H9 (cell line): ENCODE data around the gene NFATC2IP. TPM values are rescaled to one million over a fixed set of nuclear protein-coding genes. Genes with fewer than 3 reads are reported as not detected.

Experiments used
- DNase-seq: peaks from one replicate; pipeline ENCODE4 v3.0.0-alpha.2; 2017
- H2AFZ ChIP-seq: one replicate; pipeline ENCODE4 v1.6.1; 2013; ENCODE audit warnings: mild to moderate bottlenecking, low read length, control low read depth, moderate library complexity
- H2AK5ac ChIP-seq: 2 replicates; pipeline ENCODE4 v1.6.1; 2013; ENCODE audit warnings: low read length, control low read depth, mixed read lengths; ENCODE audit not compliant: insufficient read length
- H2BK120ac ChIP-seq: one replicate; pipeline ENCODE4 v1.6.1; 2013; ENCODE audit warnings: low read depth, mild to moderate bottlenecking, low read length, control low read depth, inconsistent platforms; ENCODE audit not compliant: poor library complexity, severe bottlenecking
- H2BK12ac ChIP-seq: 2 replicates; pipeline ENCODE4 v1.6.1; 2013; ENCODE audit warnings: low read length, control low read depth, mixed read lengths, low read depth; ENCODE audit not compliant: insufficient read length
- H2BK15ac ChIP-seq: 2 replicates; pipeline ENCODE4 v1.6.1; 2013; ENCODE audit warnings: low read depth, low read length, control low read depth
- H2BK20ac ChIP-seq: one replicate; pipeline ENCODE4 v1.6.1; 2013; ENCODE audit warnings: low read depth, mild to moderate bottlenecking, low read length, control low read depth, inconsistent platforms; ENCODE audit not compliant: poor library complexity, severe bottlenecking
- H2BK5ac ChIP-seq: 2 replicates; pipeline ENCODE4 v1.6.1; 2013; ENCODE audit warnings: low read length, control low read depth, mixed read lengths; ENCODE audit not compliant: insufficient read length
- H3K14ac ChIP-seq: 2 replicates; pipeline ENCODE4 v1.6.1; 2013; ENCODE audit warnings: low read length, control low read depth; ENCODE audit not compliant: insufficient read depth
- H3K18ac ChIP-seq: 2 replicates; pipeline ENCODE4 v1.6.1; 2013; ENCODE audit warnings: low read depth, mild to moderate bottlenecking, mixed read lengths, low read length, control low read depth; ENCODE audit not compliant: insufficient read length
- H3K23ac ChIP-seq: 2 replicates; pipeline ENCODE4 v1.6.1; 2013; ENCODE audit warnings: low read length, control low read depth, mixed read lengths, low read depth; ENCODE audit not compliant: insufficient read length
- H3K23me2 ChIP-seq: 2 replicates; pipeline ENCODE4 v1.6.1; 2013; ENCODE audit warnings: low read depth, mild to moderate bottlenecking, mixed read lengths, low read length, control low read depth; ENCODE audit not compliant: insufficient read length, poor library complexity, severe bottlenecking
- H3K27ac ChIP-seq: 2 replicates; pipeline ENCODE4 v1.5.1; 2013; ENCODE audit warnings: low read length, control low read depth, mixed read lengths, low read depth; ENCODE audit not compliant: insufficient read length
- H3K27me3 ChIP-seq: 2 replicates; pipeline ENCODE4 v1.6.1; 2013; ENCODE audit warnings: low read length, control low read depth, inconsistent platforms; ENCODE audit not compliant: insufficient read depth
- H3K4ac ChIP-seq: 2 replicates; pipeline ENCODE4 v1.6.1; 2013; ENCODE audit warnings: low read depth, mild to moderate bottlenecking, control low read depth, inconsistent platforms, low read length, moderate library complexity
- H3K4me1 ChIP-seq: 2 replicates; pipeline ENCODE4 v1.6.1; 2013; ENCODE audit warnings: low read length, control low read depth, inconsistent platforms; ENCODE audit not compliant: insufficient read depth
- H3K4me2 ChIP-seq: 2 replicates; pipeline ENCODE4 v1.6.1; 2013; ENCODE audit warnings: low read length, control low read depth, mixed read lengths; ENCODE audit not compliant: insufficient read length, insufficient read depth
- H3K56ac ChIP-seq: 2 replicates; pipeline ENCODE4 v1.6.1; 2013; ENCODE audit warnings: low read depth, mild to moderate bottlenecking, mixed read lengths, low read length, control low read depth; ENCODE audit not compliant: insufficient read length
- H3K79me1 ChIP-seq: 2 replicates; pipeline ENCODE4 v1.6.1; 2013; ENCODE audit warnings: low read depth, mild to moderate bottlenecking, moderate library complexity, low read length, control low read depth, inconsistent platforms; ENCODE audit not compliant: insufficient read depth, poor library complexity, severe bottlenecking
- H3K79me2 ChIP-seq: 2 replicates; pipeline ENCODE4 v1.6.1; 2013; ENCODE audit warnings: low read length, control low read depth, inconsistent platforms; ENCODE audit not compliant: insufficient read depth
- H3K9ac ChIP-seq: 2 replicates; pipeline ENCODE4 v1.6.1; 2013; ENCODE audit warnings: low read length, control low read depth, mixed read lengths; ENCODE audit not compliant: insufficient read length; ENCODE audit errors: extremely low read depth
- H3K9me3 ChIP-seq: one replicate; pipeline ENCODE4 v1.6.1; 2013; ENCODE audit warnings: low read depth, low read length, inconsistent platforms; ENCODE audit not compliant: control insufficient read depth
- H3T11ph ChIP-seq: one replicate; pipeline ENCODE4 v1.6.1; 2013; ENCODE audit warnings: mild to moderate bottlenecking, low read length, control low read depth, inconsistent platforms
- H4K20me1 ChIP-seq: one replicate; pipeline ENCODE4 v1.6.1; 2013; ENCODE audit not compliant: control insufficient read depth, insufficient read length, insufficient read depth
- H4K5ac ChIP-seq: 2 replicates; pipeline ENCODE4 v1.6.1; 2013; ENCODE audit warnings: low read depth, mild to moderate bottlenecking, mixed read lengths, low read length, control low read depth; ENCODE audit not compliant: insufficient read length
- H4K8ac ChIP-seq: replicated peaks from 2 replicates; pipeline ENCODE4 v1.6.1; 2013; ENCODE audit warnings: low read length, control low read depth, mixed read lengths, low read depth; ENCODE audit not compliant: insufficient read length
- H4K91ac ChIP-seq: 2 replicates; pipeline ENCODE4 v1.6.1; 2013; ENCODE audit warnings: low read depth, mild to moderate bottlenecking, moderate library complexity, mixed read lengths, low read length, control low read depth; ENCODE audit not compliant: insufficient read length
- H3K27ac Mint-ChIP-seq, 3 experiments: 2 replicates in 2 of 3; 3 replicates in 1 of 3; pipeline ENCODE4 v1.8.0; 2020 to 2021; ENCODE audit warnings: mixed read lengths in 3 of 3, mild to moderate bottlenecking in 1 of 3, moderate library complexity in 1 of 3
- H3K27me3 Mint-ChIP-seq: 2 replicates; pipeline ENCODE4 v1.8.0; 2021; ENCODE audit warnings: low read depth, mild to moderate bottlenecking, moderate library complexity, mixed read lengths
- H3K36me3 Mint-ChIP-seq, 3 experiments: 2 replicates in 2 of 3; 3 replicates in 1 of 3; pipeline ENCODE4 v1.8.0; 2020 to 2021; ENCODE audit warnings: low read depth in 3 of 3, mixed read lengths in 3 of 3; ENCODE audit not compliant: insufficient read depth in 1 of 3
- H3K4me1 Mint-ChIP-seq, 2 experiments: 2 replicates each; pipeline ENCODE4 v1.8.0; 2020; ENCODE audit warnings: mixed read lengths in 2 of 2
- H3K4me3 Mint-ChIP-seq, 2 experiments: 2 replicates in 1 of 2; 3 replicates in 1 of 2; pipeline ENCODE4 v1.8.0; 2020 to 2021; ENCODE audit warnings: mild to moderate bottlenecking in 2 of 2, mixed read lengths in 2 of 2, moderate library complexity in 1 of 2
- H3K9me3 Mint-ChIP-seq, 2 experiments: 2 replicates in 1 of 2; 3 replicates in 1 of 2; pipeline ENCODE4 v1.8.0; 2020; ENCODE audit warnings: mild to moderate bottlenecking in 2 of 2, mixed read lengths in 2 of 2, moderate library complexity in 1 of 2
- CTCF ChIP-seq: fragments of 200-600 bp; sonication (generic); conservative IDR thresholded peaks from 3 replicates; pipeline ENCODE4 v1.8.0; 2021; ENCODE audit warnings: antibody characterized with exemption, mild to moderate bottlenecking
- WGBS: extraction: QIAGEN DNeasy Blood & Tissue Kit; methylation state at CpG from one replicate; pipeline ENCODE4 v1.1.7; 2013; ENCODE audit warnings: missing lambda C conversion rate, low lambda C conversion rate, mixed read lengths; ENCODE audit not compliant: insufficient read length; ENCODE audit errors: extremely low coverage; 5-methylcytosine and 5-hydroxymethylcytosine counted together
- total RNA-seq: library from RNA; stranded (reverse); gene quantifications from 2 replicates; pipeline ENCODE4 v1.2.1, GENCODE V29; 2021

NFATC2IP gene
- total RNA-seq, 1 experiment from 2014 or later = 73.8 TPM

- Histone ChIP-seq H3K18ac (no peak overlapping the region), H3T11ph (no peak overlapping the region), H2BK15ac (no peak overlapping the region), H2AK5ac (no peak overlapping the region), H3K4ac (no peak overlapping the region), H3K4me2 (no peak overlapping the region), H2AFZ (no peak overlapping the region), H3K23me2 (no peaks in the 10 kb centered on the region), H3K79me1 (no peaks in the 10 kb centered on the region), H3K79me2 (no peaks in the 10 kb centered on the region), H3K9me3 (no peaks in the 10 kb centered on the region), H4K91ac (no peak overlapping the region), H3K23ac (no peak overlapping the region), H3K14ac (no peak overlapping the region), H2BK5ac (no peak overlapping the region), H2BK20ac (no peak overlapping the region), H4K5ac (no peak overlapping the region), H3K9ac (no peak overlapping the region), H3K27me3 (no peaks in the 10 kb centered on the region), H3K56ac (no peak overlapping the region), H4K20me1 (no peaks in the 10 kb centered on the region), H3K4me1 (no peaks in the 10 kb centered on the region), H2BK12ac (no peak overlapping the region), H2BK120ac (no peak overlapping the region), H4K8ac (no peak overlapping the region), H3K27ac (no peak overlapping the region)
- DNase-seq = no peak
- Mint-ChIP-seq H3K27me3 (no peaks in the 10 kb centered on the region), H3K4me3 (no peak overlapping the region), H3K36me3 (no peaks in the 10 kb centered on the region), H3K4me1 (no peaks in the 10 kb centered on the region), H3K27ac (no peak overlapping the region; a peak in 1 of 7 replicates), H3K9me3 (peaks cover 0 to 2% of the 10 kb centered on the region in 2 experiments; a peak in 1 of 5 replicates)
- TF ChIP-seq CTCF = no peak
- WGBS = no CpG with 5 or more reads among the region's 9 CpGs
Observed at GRCh38 chr16:29012913-29013553, 62.3 kb downstream of the NFATC2IP start.
